Measurements from ENCODE around the gene CELA2B.

CELA2B gene

GRCh38 chr1:15429701-15430149 is 46.2 kb upstream of the CELA2B start (continued):
- no peak for TF ChIP-seq CSRNP3 (CRISPR knock-in tag; IDR thresholded peaks at IDR 0.05)
- TF ChIP-seq ISL1 (CRISPR knock-in tag; IDR thresholded peaks at IDR 0.05), result no peak
- no peak for TF ChIP-seq ZNF70 (CRISPR knock-in tag; IDR thresholded peaks at IDR 0.05)

GRCh38 chr1:15430787-15431570 is 44.9 kb upstream of the CELA2B start:
- TF ChIP-seq ZC3H10 (CRISPR knock-in tag; IDR thresholded peaks at IDR 0.05) (no peak), OSR1 (CRISPR knock-in tag; IDR thresholded peaks at IDR 0.05) (no peak)
- ATAC-seq, result peak; percentile 74

GRCh38 chr1:15431571-15431948 is 44.3 kb upstream of the CELA2B start:
- ATAC-seq, result no peak
- no peak for TF ChIP-seq SNAI2 (CRISPR knock-in tag; IDR thresholded peaks at IDR 0.05)
- no peak for TF ChIP-seq GLIS3 (CRISPR knock-in tag; IDR thresholded peaks at IDR 0.05)
- no peak for TF ChIP-seq TCF4 (CRISPR knock-in tag; IDR thresholded peaks at IDR 0.05; ENCODE audit: borderline replicate concordance)
- no peak for TF ChIP-seq ZFP30 (CRISPR knock-in tag; IDR thresholded peaks at IDR 0.05)
- no peak for TF ChIP-seq ESRRG (CRISPR knock-in tag; IDR thresholded peaks at IDR 0.05)
- no peak for TF ChIP-seq TSHZ2 (CRISPR knock-in tag; IDR thresholded peaks at IDR 0.05)

GRCh38 chr1:15432324-15432723 is 43.6 kb upstream of the CELA2B start:
- ATAC-seq, result no peak
- TF ChIP-seq ZNF8 (CRISPR knock-in tag; IDR thresholded peaks at IDR 0.05), result no peak
- TF ChIP-seq RARB (CRISPR knock-in tag; IDR thresholded peaks at IDR 0.05), result no peak
- TF ChIP-seq CSRNP3 (CRISPR knock-in tag; IDR thresholded peaks at IDR 0.05), result no peak
- no peak for TF ChIP-seq TSHZ2 (CRISPR knock-in tag; IDR thresholded peaks at IDR 0.05)
- TF ChIP-seq POU6F1 (CRISPR knock-in tag; IDR thresholded peaks at IDR 0.05; ENCODE audit: borderline replicate concordance, low read depth), result no peak
- no peak for TF ChIP-seq ISL1 (CRISPR knock-in tag; IDR thresholded peaks at IDR 0.05)
- TF ChIP-seq TCF4 (CRISPR knock-in tag; IDR thresholded peaks at IDR 0.05; ENCODE audit: borderline replicate concordance), result no peak
- TF ChIP-seq ZFP3 (CRISPR knock-in tag; IDR thresholded peaks at IDR 0.05), result no peak
- TF ChIP-seq PATZ1 (CRISPR knock-in tag; IDR thresholded peaks at IDR 0.05; ENCODE audit: borderline replicate concordance), result no peak
- no peak for TF ChIP-seq BACH2 (CRISPR knock-in tag; IDR thresholded peaks at IDR 0.05; ENCODE audit: borderline replicate concordance)
- no peak for TF ChIP-seq TOX (CRISPR knock-in tag; IDR thresholded peaks at IDR 0.05; ENCODE audit: borderline replicate concordance)
- TF ChIP-seq OSR1 (CRISPR knock-in tag; IDR thresholded peaks at IDR 0.05), result no peak
- no peak for TF ChIP-seq ESRRG (CRISPR knock-in tag; IDR thresholded peaks at IDR 0.05)
